Adrenal gland (tissue), 5 donors: ENCODE results near the gene RXRB.

ENCODE experiments used
- POLR2A ChIP-seq, 2 donors: fragments of 450-650 bp; IDR thresholded peaks; one replicate each; pipeline ENCODE4 v1.6.1; 2017; ENCODE audit warnings: antibody characterized with exemption in 2 of 2, mild to moderate bottlenecking in 2 of 2, moderate library complexity in 1 of 2
- TF ChIP-seq, protein P1 (sequence below), 6 experiments: fragments of 450-650 bp in 4 of 6; fragments of 200-600 bp in 2 of 6; sonication (generic) in 1 of 6; IDR thresholded peaks; 1 replicate in 5 of 6; 2 replicates in 1 of 6; pipeline versions ENCODE4 v1.5.1 to v1.8.0; 2016 to 2021; ENCODE audit warnings: antibody characterized with exemption in 6 of 6, mild to moderate bottlenecking in 2 of 6, moderate library complexity in 1 of 6
- donor health status: DM: no; HTN: no; CAD: no.

DNA sequence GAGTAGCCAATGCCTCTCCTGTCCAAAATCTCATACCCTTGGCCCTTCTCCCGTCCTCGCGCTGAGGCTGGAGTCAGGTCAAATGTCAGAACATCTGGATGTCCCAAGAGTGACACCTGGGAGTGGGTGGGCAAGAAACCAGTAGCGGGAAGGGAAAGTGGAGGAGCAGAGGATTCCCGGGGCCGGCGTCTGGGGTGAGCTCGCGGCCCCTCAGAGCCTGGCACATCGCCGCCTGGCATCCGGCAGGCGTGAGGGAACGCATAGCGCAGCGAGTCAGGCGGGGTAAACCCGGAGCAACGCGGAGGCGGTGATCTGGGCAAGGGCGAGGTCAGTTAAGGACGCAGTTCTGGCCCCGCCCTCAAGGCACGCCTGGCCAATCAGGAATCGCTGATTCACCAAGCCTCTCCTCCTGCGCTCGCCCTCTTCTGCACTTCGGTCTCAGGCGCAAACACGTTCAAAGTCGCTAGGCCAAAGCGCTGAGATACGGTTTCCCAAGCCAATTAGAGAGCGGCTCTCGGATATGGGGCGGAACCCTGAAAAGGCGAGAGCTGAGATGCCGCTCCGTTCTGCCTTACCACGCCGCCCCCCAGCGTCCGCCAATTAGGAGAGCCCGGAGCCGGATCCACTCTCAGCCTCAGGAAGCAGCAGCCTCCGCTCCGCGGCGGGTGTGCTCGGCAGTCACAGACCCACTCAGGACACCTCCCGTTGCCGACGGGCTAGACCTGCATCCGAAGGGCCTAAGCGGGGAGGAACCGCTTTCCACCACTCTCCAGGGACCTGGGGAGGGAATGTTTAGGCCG lies 48.7 kb upstream of the RXRB start:
- TF ChIP-seq, protein P1, sequence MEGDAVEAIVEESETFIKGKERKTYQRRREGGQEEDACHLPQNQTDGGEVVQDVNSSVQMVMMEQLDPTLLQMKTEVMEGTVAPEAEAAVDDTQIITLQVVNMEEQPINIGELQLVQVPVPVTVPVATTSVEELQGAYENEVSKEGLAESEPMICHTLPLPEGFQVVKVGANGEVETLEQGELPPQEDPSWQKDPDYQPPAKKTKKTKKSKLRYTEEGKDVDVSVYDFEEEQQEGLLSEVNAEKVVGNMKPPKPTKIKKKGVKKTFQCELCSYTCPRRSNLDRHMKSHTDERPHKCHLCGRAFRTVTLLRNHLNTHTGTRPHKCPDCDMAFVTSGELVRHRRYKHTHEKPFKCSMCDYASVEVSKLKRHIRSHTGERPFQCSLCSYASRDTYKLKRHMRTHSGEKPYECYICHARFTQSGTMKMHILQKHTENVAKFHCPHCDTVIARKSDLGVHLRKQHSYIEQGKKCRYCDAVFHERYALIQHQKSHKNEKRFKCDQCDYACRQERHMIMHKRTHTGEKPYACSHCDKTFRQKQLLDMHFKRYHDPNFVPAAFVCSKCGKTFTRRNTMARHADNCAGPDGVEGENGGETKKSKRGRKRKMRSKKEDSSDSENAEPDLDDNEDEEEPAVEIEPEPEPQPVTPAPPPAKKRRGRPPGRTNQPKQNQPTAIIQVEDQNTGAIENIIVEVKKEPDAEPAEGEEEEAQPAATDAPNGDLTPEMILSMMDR (IDR thresholded peaks at IDR 0.05): peak in 4 of 6 experiments; percentile 0 to 14 (median 10)
- peak; percentile 76 to 98 for TF ChIP-seq POLR2A (IDR thresholded peaks at IDR 0.05)
